HG03378 (cell line): ENCODE data around the gene AKNA.
"Not testable (repeated sequence)": the region's sequence is repeated elsewhere in the genome, so short reads cannot be mapped to it uniquely, and the experiment has no call there.

Experiments
- ATAC-seq: cut with Tn5 transposase; IDR thresholded peaks from one replicate; pipeline ENCODE4 v1.9.1; 2021; ENCODE audit warnings: mild to moderate bottlenecking, moderate library complexity; ENCODE audit not compliant: unreplicated experiment

Gene AKNA

GRCh38 chr9:114344692-114345091, 43.1 kb downstream of the AKNA start:
- ATAC-seq: no peak

- ATAC-seq: no peak
These were observed 43.6 kb downstream of the AKNA start for GRCh38 chr9:114344188-114344566.

GRCh38 chr9:114343471-114344187, 44.2 kb downstream of the AKNA start:
- no peak for ATAC-seq

DNA sequence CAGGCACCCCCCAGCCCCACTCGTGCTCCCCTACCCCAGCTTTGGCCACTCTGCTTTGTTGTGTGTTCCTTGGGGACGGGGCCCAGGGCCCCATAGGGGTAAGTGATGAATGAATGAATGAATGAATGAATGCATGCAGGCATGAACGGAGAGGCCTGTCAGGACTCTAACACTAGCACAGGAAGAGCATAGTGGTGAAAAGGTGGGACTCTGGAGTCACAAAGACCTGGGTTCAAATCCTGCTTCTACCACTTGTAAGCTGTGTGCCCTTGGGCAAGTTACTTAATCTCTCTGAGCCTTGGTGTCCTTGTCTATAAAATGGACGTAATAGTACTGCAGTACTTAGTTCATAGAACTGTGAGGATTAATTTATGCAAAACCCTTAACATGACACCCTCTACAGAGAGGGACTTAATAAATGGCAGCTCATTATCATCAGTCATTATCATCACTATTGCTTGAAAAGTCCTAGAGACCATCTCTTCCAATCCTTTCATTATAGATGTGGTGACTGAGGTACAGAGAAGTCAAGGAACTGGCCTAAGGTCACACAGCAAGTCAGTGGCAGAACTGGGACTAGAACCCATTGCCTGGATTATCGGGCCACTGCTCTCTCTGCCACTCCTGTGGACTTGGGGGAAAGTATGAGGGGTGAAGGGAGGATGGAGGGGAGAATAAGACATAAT, 44.9 kb downstream of the AKNA start:
- ATAC-seq: no peak

DNA sequence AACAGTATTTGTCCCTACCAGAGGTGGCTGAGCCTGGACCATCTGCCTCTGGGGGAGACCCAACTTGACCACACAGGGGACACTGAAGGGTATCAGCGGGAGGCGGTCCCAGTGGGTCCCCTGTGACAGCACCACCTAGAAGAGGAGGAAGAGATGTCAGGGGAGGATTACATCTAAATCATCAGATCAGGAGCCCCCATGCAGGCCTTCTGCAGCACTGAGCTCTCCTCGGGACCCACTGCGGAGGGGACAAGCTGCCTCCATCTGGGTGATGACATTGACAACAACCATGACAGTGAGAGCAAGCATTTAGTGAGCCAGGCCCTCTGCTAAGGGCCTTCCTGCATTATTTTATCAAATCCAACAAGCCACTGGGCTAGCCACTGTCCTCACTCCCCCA, 45.8 kb downstream of the AKNA start:
- no peak for ATAC-seq

DNA sequence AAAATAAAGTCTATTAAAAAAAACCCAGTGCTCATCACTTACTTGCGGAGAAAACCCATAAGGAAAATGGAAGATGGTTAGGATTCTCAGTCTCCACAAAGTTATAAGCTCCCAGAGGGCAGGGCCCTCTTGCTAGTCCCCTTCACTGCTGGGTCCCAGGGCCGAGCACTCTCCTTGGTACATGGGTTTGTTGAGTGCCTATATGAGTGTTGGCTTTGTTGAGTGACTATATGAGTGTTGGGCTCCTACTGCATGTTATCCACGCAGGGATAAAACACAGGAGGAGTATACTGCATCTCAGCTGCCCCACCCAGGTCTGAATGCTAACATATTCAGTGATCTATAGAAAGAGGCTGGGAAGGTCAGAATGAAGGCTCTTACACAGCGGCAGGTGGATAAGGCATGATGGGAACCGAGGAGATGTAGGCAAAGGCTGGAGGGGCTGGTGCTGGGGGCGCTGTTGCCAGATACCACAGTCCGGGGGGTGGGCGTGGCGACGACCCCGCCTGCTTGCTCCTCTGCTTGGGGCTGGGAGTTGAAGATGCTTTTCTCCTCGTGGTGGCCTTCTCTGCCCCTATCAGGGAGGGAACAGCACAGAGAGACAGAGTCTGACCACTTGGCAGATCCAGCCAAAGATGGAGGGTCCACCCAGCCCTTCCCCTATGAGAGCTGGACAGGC, 46.5 kb downstream of the AKNA start:
- ATAC-seq: no peak

DNA sequence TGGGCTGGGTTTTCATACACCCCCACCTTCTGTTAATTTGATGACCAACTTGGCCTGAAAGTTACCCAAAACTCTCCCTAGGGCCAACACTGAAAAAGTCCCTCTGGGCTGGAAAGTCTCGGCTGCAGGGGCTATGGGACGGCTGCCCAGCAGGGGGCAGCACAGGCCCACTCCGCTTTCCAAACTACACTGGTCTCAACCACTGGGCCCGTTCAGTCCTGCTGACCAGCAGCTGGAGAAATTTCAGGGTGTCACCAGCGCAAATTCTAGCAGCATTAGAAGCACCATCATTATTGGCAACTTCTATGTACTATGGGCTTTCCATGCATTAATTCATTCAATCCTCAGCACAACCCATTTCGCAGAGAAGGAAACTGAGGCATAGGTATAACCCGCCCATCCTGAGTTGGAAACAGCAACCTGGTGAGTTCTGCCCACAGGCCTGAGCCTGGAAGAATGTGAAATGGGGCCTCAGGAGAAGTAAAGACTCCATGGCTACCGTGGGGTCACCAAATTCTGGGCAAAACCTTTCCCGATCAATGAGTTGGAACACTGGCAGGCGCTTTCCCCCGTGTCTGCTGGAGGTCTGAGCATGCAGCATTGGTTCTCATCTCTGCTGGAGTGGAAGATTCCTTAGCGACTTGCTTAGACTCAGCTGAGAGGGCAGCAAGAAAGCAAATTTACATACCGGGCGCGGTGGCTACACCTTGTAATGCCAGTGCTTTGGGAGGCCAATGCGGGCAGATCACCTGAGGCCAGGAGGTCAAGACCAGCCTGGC, 48.5 kb downstream of the AKNA start:
- peak; percentile 79 for ATAC-seq

DNA sequence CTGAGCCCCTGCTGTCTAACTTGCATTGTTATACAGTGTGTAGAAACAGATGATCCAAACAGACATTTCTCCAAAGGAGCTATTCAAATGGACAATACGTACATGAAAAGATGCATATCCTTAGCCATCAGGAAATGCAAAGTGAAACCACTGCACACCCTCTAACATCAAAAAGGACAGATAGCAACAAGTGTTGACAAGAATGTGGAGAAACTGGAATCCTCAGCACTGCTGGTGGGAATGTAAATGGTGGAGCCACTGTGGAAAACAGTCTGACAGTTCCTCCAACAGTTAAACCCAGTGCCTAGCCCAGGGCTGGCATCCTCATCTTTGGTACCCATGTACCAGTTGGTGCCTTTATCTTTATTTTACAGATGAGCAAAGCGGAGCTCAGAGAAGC, 49.6 kb downstream of the AKNA start:
- no peak for ATAC-seq

DNA sequence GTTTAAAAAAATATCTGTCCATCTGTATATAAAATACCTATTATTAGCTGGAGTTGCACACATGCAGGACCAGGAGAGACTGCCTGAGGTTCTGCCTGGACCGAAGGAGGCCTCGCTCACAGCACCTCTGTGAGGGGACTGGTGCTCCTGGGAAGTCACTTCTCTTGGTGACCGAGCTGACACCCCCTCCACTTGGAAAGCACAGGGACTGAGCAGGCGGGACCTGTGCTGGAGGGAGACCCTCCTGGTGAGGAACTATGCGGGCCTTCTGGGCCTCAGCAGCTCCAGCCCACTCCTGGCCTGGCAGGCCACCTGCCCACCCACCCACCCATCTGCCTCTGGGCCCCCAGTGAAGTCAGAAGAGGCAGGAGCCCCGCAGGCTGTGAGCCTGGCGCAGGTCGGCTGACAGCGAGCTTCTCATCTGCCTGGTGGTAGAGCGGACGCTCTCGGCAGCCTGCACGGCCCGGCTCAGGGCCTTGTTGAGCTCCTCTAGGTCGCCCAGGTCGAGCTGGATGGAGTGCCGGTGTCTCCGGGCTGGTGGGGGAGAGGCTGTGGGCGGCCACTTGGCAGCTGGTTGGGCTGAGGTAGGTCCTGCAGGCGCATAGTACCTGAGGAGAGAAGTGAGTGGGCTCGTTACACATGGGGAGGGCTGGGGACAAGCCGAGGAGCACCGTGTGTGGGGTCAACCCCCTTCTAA, 50.9 kb downstream of the AKNA start:
- no peak for ATAC-seq

DNA sequence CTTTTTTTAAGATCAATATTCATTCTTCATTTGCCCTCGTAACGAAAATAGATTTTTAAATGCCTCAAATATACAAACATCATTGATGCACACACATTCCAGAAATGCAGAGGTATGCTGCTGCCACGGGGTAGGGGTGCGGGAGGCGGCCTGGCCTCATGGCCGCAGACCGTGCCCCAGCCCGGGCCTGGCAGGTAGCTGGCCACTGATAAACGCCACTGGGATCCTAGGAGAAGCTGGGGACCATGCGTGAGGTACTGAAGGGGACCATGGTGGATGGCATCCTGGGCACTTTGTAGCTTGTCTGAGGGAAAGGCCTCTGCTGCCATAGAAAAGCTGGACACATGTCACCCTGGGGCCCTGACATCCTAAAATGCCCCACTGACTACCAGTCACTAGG, 51.6 kb downstream of the AKNA start:
- no peak for ATAC-seq

GRCh38 chr9:114335745-114336144, 52.0 kb downstream of the AKNA start:
- no peak for ATAC-seq

- no peak for ATAC-seq
These were observed 53.3 kb downstream of the AKNA start for GRCh38 chr9:114334490-114334889.

GRCh38 chr9:114333718-114334117, 54.1 kb downstream of the AKNA start:
- not testable (repeated sequence) for ATAC-seq

DNA sequence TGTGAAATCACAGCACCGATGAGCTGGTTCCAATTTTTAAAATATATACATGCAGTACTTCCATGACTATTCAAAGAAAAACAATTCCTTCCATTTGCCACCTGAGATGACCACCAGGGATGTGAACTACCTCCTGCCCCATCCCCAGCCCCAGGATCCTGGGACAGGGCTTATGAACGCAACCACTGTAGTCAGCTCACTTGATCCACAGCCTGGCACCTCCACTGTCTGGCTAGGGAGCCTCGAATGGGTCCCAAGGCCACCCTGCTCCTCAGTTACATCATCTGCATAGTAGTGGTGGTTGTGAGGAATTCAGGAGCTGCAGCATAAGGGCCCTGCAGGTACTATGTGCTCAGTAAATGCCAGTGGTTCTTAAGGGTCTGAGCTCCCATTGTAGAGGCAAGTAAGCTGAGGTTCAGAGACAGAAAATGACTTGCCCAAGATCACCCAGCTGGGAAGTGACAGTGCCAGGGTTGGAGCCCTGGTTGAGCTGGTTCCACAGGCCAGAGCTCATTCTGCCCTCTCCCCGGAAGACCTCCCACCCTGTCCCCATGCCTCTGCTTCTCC, 55.2 kb downstream of the AKNA start:
- not testable (repeated sequence) for ATAC-seq

GRCh38 chr9:114331229-114332195, 56.3 kb downstream of the AKNA start:
- not testable (repeated sequence) for ATAC-seq

- ATAC-seq: no peak
These were observed 57.1 kb downstream of the AKNA start for GRCh38 chr9:114330636-114331035.

DNA sequence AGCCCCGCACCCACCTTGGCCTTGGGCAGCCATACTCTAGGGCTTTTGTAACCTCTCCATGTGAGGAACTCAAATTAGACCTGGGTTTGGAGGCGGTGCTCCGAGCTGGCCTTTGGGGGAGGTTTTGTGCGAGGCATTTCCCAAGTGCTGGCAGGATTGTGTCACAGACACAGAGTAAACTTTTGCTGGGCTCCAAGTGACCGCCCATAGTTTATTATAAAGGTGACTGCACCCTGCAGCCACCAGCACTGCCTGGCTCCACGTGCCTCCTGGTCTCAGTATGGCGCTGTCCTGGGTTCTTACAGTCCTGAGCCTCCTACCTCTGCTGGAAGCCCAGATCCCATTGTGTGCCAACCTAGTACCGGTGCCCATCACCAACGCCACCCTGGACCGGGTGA, 58.2 kb downstream of the AKNA start, which contains the start of gene ORM2:
TSS of gene ORM2 (plus strand) at position 245 of the 398 bp plus-strand sequence. CDS start at position 281, 36 bp downstream.
- ATAC-seq: not testable (repeated sequence)

DNA sequence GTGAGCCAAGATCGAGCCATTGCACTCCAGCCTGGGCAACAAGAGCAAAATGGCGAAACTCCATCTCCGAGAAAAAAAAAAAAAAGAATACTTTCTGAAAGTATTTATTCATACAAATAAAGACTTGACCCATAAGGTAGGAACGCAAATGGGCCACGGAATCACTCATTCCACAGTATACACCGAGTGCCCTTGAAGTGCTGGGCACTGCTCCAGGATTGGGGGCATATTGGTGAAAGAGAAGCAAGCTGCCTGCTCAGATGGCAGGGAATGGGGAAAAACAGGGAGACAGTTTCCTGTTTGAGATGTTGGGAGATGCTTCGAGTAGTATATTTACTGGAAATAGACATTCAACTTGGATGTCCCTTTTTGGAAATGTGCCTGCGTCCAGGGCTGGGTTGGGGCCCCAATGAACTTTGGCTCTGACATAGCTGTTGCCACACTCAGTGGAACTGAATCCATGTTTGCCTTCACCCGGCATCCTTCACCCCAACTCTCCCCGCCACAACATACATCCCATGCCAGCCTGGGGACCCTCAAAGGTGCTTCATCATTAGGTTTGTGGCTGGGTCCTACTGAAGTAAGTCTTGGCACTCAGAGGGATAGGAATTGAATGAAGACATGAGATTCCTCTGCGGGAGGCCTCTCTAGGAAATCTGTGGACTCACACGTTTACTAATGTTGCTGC, 58.7 kb downstream of the AKNA start:
- not testable (repeated sequence) for ATAC-seq
